Measurements from ENCODE around the gene FBN3. TPM values are rescaled to one million over a fixed set of nuclear protein-coding genes. Genes with fewer than 3 reads are reported as not detected.
"Not testable (repeated sequence)": the region's sequence is repeated elsewhere in the genome, so short reads cannot be mapped to it uniquely, and the experiment has no call there.

FBN3 gene
- total RNA-seq, 3 donors from 2014 or later, result 0.35 TPM; not detected in 2

DNA sequence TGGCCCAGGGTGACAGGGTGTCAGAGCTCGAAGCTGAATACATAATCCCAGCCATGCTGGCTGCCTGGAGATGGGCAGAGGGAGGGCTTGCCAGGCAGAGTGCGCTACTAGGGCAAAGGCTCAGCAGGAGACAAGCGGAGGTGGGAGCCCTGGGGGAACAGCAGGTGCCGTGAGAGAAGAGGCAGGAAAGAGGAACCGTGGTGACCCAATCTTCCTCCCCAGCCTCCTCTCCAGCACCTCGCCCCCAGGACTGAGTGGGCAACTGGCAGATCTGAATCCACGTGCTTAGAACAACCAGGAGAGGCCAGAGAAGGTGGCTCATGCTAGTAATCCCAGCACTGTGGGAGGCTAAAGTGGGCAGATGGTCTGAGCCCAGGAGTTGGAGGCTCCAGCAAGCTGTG lies 107.9 kb downstream of the FBN3 start:
- ATAC-seq, result no peak
- intact Hi-C loops (cut with DNase I, micrococcal nuclease), result no loop called here

DNA sequence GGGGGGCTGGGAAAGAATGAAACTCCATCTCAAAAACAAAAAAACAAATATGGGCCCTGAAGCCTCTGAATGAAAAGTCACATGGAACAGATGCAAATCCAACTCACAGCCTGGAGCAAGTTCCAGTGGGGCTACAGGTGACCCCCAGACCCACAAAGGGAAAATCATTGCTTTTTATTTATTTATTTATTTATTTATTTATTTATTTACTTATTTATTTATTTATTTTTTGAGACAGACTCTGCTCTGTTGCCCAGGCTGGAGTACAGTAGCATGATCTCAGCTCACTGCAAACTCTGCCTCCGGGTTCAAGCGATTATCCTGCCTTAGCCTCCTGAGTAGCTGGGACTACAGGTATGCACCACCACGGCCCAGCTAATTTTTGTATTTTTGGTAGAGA lies 110.2 kb downstream of the FBN3 start:
- TF ChIP-seq, protein P1, sequence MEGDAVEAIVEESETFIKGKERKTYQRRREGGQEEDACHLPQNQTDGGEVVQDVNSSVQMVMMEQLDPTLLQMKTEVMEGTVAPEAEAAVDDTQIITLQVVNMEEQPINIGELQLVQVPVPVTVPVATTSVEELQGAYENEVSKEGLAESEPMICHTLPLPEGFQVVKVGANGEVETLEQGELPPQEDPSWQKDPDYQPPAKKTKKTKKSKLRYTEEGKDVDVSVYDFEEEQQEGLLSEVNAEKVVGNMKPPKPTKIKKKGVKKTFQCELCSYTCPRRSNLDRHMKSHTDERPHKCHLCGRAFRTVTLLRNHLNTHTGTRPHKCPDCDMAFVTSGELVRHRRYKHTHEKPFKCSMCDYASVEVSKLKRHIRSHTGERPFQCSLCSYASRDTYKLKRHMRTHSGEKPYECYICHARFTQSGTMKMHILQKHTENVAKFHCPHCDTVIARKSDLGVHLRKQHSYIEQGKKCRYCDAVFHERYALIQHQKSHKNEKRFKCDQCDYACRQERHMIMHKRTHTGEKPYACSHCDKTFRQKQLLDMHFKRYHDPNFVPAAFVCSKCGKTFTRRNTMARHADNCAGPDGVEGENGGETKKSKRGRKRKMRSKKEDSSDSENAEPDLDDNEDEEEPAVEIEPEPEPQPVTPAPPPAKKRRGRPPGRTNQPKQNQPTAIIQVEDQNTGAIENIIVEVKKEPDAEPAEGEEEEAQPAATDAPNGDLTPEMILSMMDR (IDR thresholded peaks at IDR 0.05), result no peak
- H3K36me3 ChIP-seq (ENCODE audit: low read depth), result no peaks in the 10 kb centered on the region
- H3K9me3 ChIP-seq, result no peaks in the 10 kb centered on the region
- H3K4me3 ChIP-seq, result no peak overlapping the region
- intact Hi-C loops (cut with DNase I, micrococcal nuclease), result no loop called here
- DNase-seq (no peak), ATAC-seq (no peak)
- no peaks in the 10 kb centered on the region for H3K4me1 ChIP-seq (ENCODE audit: low read depth)

More for the DNA sequence above, 107.9 kb downstream of the FBN3 start:
- H3K9me3 ChIP-seq, result no peaks in the 10 kb centered on the region
- no peak for DNase-seq
- H3K36me3 ChIP-seq (ENCODE audit: low read depth), result no peaks in the 10 kb centered on the region
- TF ChIP-seq, protein P1 (IDR thresholded peaks at IDR 0.05), result no peak
- no peak overlapping the region for H3K4me3 ChIP-seq
- no peaks in the 10 kb centered on the region for H3K4me1 ChIP-seq (ENCODE audit: low read depth)

DNA sequence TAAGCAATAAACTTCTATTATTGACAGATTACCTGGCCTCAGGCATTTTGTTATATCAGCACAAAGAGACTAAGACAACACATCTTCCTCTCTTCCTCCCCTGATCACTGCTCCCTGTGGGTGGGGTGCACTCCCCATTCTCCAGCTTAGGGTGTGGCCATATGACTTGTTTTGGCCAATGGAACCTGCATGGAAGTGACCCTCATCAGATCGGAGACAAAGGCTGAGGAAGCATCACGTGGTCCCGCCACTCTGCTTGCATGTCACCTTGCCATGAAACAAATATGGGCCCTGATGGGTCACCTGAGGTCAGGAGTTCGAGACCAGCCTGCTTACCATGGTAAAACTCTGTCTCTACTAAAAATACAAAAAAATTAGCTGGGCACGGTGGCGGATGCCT lies 110.6 kb downstream of the FBN3 start:
- intact Hi-C loops (cut with DNase I, micrococcal nuclease), result no loop called here
- Histone ChIP-seq H3K36me3 (ENCODE audit: low read depth) (no peaks in the 10 kb centered on the region), H3K9me3 (no peaks in the 10 kb centered on the region), H3K4me3 (no peak overlapping the region), H3K4me1 (ENCODE audit: low read depth) (no peaks in the 10 kb centered on the region)
- ATAC-seq, result no peak
- TF ChIP-seq, protein P1 (IDR thresholded peaks at IDR 0.05), result no peak
- no peak for DNase-seq

DNA sequence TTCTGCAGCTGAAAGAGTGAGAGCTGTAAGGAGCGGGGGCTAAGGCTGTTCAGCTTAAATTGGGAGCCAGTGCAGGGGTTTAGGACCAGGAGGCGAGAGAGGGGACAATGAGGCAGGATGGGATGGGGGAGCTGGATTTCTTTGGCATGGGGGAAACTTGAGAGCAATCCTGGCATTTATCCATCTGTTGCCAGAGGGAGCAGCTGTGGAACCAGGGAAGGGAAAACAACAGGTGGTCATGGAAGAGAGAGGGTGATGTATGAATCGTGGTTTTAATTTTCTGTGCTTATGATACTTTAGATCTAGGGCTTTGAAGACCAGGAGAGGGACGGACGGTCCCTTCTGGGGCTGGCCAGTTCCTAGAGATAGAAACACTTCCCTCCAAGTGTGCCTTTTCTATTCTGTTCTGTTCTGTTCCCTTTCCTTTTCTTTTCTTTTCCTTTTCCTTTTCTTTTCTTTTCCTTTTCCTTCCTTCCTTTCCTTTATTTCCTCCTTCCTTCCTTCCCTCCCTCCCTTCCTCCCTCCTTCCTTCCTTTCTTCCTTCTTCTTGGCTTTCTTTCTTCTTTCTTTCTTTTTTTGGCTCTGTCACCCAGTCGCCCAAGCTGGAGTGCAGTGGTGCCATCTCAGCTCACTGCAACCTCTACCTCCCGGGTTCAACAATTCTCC lies 112.8 kb downstream of the FBN3 start:
- no peaks in the 10 kb centered on the region for H3K9me3 ChIP-seq
- TF ChIP-seq, protein P1 (IDR thresholded peaks at IDR 0.05), result no peak
- no peaks in the 10 kb centered on the region for H3K36me3 ChIP-seq (ENCODE audit: low read depth)
- DNase-seq (no peak), ATAC-seq (no peak)
- H3K4me1 ChIP-seq (ENCODE audit: low read depth), result no peaks in the 10 kb centered on the region
- no peak overlapping the region for H3K4me3 ChIP-seq
- intact Hi-C loops (cut with DNase I, micrococcal nuclease), result no loop called here

DNA sequence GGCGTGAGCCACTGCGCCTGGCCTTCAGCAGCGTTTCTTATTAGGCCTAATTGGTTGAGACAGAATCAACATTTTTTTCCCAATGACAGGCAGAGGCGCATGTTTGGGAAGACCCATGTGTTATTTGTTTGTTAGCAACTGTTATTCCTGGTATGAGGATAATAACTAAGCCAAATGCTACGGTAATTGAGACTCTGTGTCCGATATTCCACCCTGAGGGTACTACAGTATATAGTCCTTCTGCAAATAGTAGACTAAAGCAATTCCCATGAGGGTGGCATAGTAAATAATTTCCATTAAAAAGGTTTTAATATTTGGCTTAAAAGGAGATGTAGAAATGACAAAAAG lies 115.2 kb downstream of the FBN3 start:
- no peak for DNase-seq
- H3K9me3 ChIP-seq, result no peaks in the 10 kb centered on the region
- H3K36me3 ChIP-seq (ENCODE audit: low read depth), result no peaks in the 10 kb centered on the region
- no peak for ATAC-seq
- TF ChIP-seq, protein P1 (IDR thresholded peaks at IDR 0.05), result no peak
- no peaks in the 10 kb centered on the region for H3K4me1 ChIP-seq (ENCODE audit: low read depth)
- intact Hi-C loops (cut with DNase I, micrococcal nuclease), result no loop called here
- no peak overlapping the region for H3K4me3 ChIP-seq

DNA sequence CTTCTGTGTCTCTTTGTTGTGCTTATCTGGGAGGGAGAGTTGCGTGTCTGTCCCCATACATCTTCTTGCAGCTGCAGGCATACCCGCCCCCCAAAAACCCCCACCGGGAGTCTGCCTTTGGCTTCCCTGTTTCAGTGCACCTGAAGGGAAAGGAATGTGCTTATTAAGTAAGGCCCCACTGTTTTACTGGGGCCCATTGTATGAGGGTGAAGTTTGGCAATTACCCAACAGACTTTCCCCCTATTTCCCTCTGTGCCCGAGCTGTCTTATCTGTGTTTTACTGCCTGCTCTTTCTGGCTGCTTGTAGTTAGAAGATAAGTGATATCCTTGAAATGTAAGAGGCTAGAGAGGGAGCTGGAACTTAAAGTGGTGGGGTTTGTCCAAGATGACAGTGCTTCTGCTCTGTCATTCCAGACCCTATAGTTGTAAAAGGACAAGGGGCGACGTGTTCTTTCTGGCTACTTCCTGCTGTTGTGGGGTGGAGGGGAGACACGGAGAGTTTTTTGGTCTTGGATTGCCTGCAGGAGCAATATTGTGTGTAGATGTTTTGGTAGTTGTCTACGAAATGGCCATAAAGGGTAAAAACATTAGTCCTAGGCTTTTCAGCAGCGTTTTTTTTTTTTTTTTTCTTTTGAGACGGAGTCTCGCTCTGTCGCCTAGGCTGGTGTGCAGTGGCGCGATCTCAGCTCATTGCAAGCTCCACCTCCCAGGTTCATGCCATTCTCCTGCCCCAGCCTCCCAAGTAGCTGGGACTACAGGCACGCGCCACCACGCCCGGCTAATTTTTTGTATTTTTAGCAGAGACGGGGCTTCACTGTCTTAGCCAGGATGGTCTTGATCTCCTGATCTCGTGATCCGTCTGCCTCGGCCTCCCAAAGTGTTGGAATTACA lies 115.9 kb downstream of the FBN3 start:
- H3K36me3 ChIP-seq (ENCODE audit: low read depth); intact Hi-C loops (cut with DNase I, micrococcal nuclease); H3K4me1 ChIP-seq (ENCODE audit: low read depth); H3K9me3 ChIP-seq; DNase-seq; H3K4me3 ChIP-seq; ATAC-seq: not testable (repeated sequence)
